Activated CD4-positive, alpha-beta T cell treated with anti-CD3 and anti-CD28 coated beads, Interleukin-2, amount 10 ng/mL, durations not matched to agents 24 days and 14 days (primary cell): Measurements from ENCODE around the gene C1QTNF1. TPM values are rescaled to one million over a fixed set of nuclear protein-coding genes. Genes with fewer than 3 reads are reported as not detected.

Experiments
- DNase-seq: peaks from one replicate; pipeline ENCODE4 v3.0.0; 2022
- H3K27ac Mint-ChIP-seq: one replicate; pipeline ENCODE4 v1.8.0; 2022; ENCODE audit warnings: mild to moderate bottlenecking, mixed read lengths
- H3K27me3 Mint-ChIP-seq: one replicate; pipeline ENCODE4 v1.8.0; 2022; ENCODE audit warnings: mixed read lengths
- H3K36me3 Mint-ChIP-seq: one replicate; pipeline ENCODE4 v1.8.0; 2022; ENCODE audit warnings: low read depth, mild to moderate bottlenecking, mixed read lengths
- H3K4me1 Mint-ChIP-seq: one replicate; pipeline ENCODE4 v1.8.0; 2021; ENCODE audit warnings: mixed read lengths
- H3K4me3 Mint-ChIP-seq: one replicate; pipeline ENCODE4 v1.8.0; 2022; ENCODE audit warnings: mild to moderate bottlenecking, moderate library complexity, mixed read lengths
- H3K9me3 Mint-ChIP-seq: one replicate; pipeline ENCODE4 v1.8.0; 2021; ENCODE audit warnings: mixed read lengths
- intact Hi-C: fragments of 100-400 bp; cut with micrococcal nuclease; formaldehyde crosslinking; loops from one replicate; pipeline ENCODE4 v1.15.1; 2023
- total RNA-seq: library from RNA; stranded (reverse); gene quantifications from 2 replicates; pipeline ENCODE4 v1.2.3, GENCODE V29; 2022

The C1QTNF1 gene
- total RNA-seq, 1 donor from 2014 or later = not detected

DNA sequence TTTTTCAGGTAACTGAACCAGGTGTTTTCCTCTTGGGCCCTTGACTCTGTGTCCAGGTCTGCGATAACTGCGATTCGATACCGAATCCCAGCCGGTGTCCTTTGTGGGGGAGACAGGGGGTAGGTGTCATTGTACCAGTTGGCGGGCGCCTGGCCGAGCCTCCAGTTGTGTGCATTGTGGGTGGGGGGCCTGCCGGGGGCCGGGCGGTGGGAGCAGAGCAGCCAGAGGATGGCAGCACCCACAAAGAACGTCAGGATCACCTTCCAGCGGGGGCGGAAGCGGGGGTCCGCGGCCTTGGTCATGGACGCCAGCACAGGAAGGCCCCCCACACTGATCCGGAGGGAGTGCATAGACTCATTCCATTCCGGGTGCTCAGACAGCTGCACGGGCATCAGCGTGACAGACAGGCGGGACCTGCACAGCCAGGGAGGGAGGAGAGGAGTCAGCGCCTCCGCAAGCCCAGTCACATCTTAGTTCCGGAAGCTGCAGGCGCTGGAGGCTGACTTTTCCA, 26.7 kb upstream of the C1QTNF1 start:
- Mint-ChIP-seq H3K27ac (no peak overlapping the region), H3K4me3 (no peak overlapping the region), H3K36me3 (peaks cover 50% of the 10 kb centered on the region), H3K9me3 (no peaks in the 10 kb centered on the region), H3K4me1 (peaks cover 9% of the 10 kb centered on the region), H3K27me3 (no peaks in the 10 kb centered on the region)
- no peak for DNase-seq
- intact Hi-C loops = no loop called here

- Mint-ChIP-seq H3K4me1 (peaks cover 8% of the 10 kb centered on the region), H3K27ac (no peak overlapping the region), H3K4me3 (no peak overlapping the region), H3K9me3 (no peaks in the 10 kb centered on the region), H3K36me3 (peaks cover 52% of the 10 kb centered on the region), H3K27me3 (no peaks in the 10 kb centered on the region)
- DNase-seq = no peak
- intact Hi-C loops = no loop called here
Observed at GRCh38 chr17:78997881-78998280, 26.1 kb upstream of the C1QTNF1 start.

DNA sequence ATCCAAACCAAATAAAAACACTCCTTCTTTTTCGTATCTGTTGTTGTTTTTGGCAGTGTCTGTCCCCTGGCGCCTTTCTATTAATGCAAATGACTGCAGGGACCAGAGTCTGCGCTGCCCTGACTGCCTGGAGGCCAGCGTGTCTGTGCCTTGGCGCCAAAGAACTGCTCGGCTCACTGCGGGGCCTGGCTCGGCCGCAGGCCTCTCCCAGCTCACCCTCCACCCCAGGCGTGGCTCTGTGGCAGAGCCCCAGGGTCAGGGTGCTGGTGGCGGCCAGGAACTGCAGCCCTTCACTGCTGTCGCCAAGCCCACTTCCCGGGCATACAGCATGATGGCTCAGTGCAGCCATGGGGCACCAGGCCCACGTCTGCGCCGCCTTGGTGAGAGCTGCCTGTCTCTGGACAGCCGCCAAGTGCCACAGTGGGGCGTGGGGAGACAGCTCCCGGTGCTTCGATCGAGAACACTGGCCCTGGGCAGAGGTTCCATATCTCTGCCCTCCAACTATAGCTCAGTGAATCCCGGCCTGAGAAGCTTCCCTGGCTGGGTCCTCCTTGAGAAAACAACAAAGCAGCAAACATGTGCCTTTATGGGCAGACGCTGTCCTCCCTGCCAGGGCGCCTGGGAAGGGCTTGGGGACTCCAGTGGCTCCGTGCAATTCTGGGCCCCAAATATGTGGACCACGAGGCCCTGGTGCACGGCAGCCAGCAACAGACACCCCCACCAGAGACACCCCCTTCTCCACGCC, 25.5 kb upstream of the C1QTNF1 start:
- DNase-seq = no peak
- intact Hi-C loops = no loop called here
- no peak overlapping the region for H3K27ac Mint-ChIP-seq
- H3K4me1 Mint-ChIP-seq = peaks cover 3% of the 10 kb centered on the region
- no peaks in the 10 kb centered on the region for H3K9me3 Mint-ChIP-seq
- H3K27me3 Mint-ChIP-seq = no peaks in the 10 kb centered on the region
- H3K36me3 Mint-ChIP-seq = peaks cover 49% of the 10 kb centered on the region
- H3K4me3 Mint-ChIP-seq = no peak overlapping the region

GRCh38 chr17:78999056-78999768, 24.8 kb upstream of the C1QTNF1 start:
- Mint-ChIP-seq H3K27ac (no peak overlapping the region), H3K4me3 (no peak overlapping the region), H3K4me1 (peaks cover 4% of the 10 kb centered on the region), H3K27me3 (no peaks in the 10 kb centered on the region), H3K36me3 (peaks cover 50% of the 10 kb centered on the region), H3K9me3 (no peaks in the 10 kb centered on the region)
- intact Hi-C loops = no loop called here
- no peak for DNase-seq

DNA sequence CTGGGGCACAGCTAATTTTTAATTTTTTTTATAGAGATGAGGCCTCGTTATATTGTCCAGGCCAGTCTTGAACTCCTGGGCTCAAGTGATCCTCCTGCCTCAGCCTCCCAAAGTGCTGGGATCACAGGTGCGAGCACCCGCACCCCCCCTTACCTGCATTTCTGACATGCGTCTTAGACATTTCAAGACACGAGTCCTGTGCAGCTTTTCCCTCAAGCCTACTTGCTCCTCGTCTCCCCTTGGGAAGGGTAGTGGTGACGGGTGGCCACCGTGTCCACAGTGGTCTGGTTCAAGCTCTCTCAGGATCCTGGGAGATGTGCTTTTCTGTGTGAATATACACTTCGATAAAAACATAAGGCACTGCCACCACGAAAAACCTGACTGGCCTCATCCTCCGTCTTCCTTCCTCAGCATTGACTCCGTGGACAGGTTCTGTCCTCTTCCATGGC, 24.0 kb upstream of the C1QTNF1 start:
- H3K27ac Mint-ChIP-seq = no peak overlapping the region
- peaks cover 47% of the 10 kb centered on the region for H3K36me3 Mint-ChIP-seq
- DNase-seq = no peak
- H3K4me3 Mint-ChIP-seq = no peak overlapping the region
- peaks cover 4% of the 10 kb centered on the region for H3K4me1 Mint-ChIP-seq
- no peaks in the 10 kb centered on the region for H3K27me3 Mint-ChIP-seq
- intact Hi-C loops = no loop called here
- H3K9me3 Mint-ChIP-seq = no peaks in the 10 kb centered on the region

DNA sequence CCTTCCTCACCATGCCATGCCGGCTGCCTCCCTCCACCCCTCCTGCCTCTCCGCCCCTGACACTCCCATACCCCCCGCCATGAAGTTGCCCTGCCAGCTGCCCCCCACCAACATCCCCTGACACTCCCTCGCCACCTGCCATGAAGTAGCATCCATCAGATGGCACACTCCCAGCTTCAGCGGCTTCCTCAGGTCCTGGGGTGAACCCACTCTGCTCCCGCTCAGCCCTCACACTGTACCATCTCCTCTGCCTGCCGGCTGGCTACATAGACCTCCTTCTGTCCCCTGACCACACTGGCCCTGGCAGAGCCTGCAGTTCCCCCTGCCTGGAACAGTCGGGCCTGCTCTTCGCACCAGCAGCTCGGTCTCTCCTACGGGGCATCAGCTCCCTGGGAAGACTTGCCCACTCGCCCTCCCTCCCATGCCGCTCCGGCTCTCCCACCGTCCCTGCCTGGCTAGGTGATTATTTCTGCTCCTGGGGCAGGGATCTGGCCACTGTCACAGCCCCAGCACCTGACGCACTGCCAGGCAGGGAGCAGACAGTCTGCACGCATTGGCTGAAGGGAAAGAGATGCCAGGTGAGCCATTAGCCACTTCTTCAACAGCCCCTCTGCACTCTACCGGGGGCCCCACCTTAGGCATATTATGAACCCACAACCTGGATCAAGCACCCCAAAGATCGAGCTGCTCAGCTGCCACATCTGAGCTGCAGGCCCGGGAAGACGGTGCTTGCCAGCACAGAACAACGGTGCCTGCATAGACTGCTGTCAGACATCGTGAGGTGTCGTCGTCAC, 23.4 kb upstream of the C1QTNF1 start:
- intact Hi-C loops = no loop called here
- H3K4me1 Mint-ChIP-seq = peaks cover 9% of the 10 kb centered on the region
- no peaks in the 10 kb centered on the region for H3K27me3 Mint-ChIP-seq
- no peak overlapping the region for H3K27ac Mint-ChIP-seq
- no peak overlapping the region for H3K4me3 Mint-ChIP-seq
- DNase-seq = no peak
- H3K36me3 Mint-ChIP-seq = peaks cover 43% of the 10 kb centered on the region
- no peaks in the 10 kb centered on the region for H3K9me3 Mint-ChIP-seq

DNA sequence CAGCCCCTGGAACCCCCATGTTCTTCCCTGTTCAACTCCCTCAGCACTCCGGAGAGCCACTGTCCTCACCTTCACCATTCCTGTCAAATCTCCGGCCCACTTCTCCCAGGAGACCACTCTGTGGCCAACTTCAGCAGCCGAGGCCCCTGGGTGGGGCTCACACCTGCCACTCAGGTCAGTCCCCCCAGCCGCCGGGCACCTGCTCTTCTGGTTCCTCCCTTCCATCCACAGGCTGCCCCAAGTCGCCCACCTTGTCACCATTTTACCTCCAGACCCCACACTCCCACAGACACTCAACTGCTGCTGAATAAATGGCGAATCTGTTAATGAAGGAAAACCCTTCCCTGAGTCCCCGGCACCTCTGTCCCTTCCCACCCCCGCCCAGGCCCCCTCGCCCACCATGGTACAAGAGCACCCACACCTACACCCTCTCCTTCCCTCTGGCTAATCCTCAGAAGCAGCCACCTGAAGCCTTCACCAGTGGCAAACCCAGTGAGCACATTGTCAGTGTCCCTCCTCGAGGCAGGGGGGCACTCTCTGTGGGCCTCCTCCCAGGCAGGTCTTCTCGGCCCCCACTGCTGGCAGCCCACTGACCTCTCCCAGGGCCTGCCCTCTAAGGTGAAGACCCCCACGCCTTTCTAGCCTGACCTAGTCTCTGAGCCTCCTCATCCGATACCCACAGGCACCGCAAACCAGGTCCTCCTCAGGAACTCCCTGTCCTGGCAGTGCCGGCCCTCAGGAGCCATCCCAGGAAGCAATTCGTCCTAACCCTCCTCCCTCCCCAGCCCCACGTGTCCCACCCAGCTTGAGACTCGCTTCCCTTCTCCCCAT, 22.6 kb upstream of the C1QTNF1 start:
- Mint-ChIP-seq H3K9me3 (no peaks in the 10 kb centered on the region), H3K4me3 (no peak overlapping the region), H3K27ac (no peak overlapping the region), H3K27me3 (no peaks in the 10 kb centered on the region), H3K36me3 (peaks cover 39% of the 10 kb centered on the region), H3K4me1 (peaks cover 17% of the 10 kb centered on the region)
- intact Hi-C loops = no loop called here
- DNase-seq = no peak

GRCh38 chr17:79002291-79002690, 21.7 kb upstream of the C1QTNF1 start:
- no peaks in the 10 kb centered on the region for H3K27me3 Mint-ChIP-seq
- no peak overlapping the region for H3K27ac Mint-ChIP-seq
- no peak for DNase-seq
- intact Hi-C loops = no loop called here
- H3K9me3 Mint-ChIP-seq = no peaks in the 10 kb centered on the region
- H3K4me1 Mint-ChIP-seq = peaks cover 23% of the 10 kb centered on the region
- H3K36me3 Mint-ChIP-seq = peaks cover 36% of the 10 kb centered on the region
- no peak overlapping the region for H3K4me3 Mint-ChIP-seq

- intact Hi-C loops = no loop called here
- no peak for DNase-seq
- peaks cover 30% of the 10 kb centered on the region for H3K4me1 Mint-ChIP-seq
- peaks cover 32% of the 10 kb centered on the region for H3K36me3 Mint-ChIP-seq
- H3K27me3 Mint-ChIP-seq = no peaks in the 10 kb centered on the region
- no peak overlapping the region for H3K27ac Mint-ChIP-seq
- no peak overlapping the region for H3K4me3 Mint-ChIP-seq
- H3K9me3 Mint-ChIP-seq = no peaks in the 10 kb centered on the region
Observed at GRCh38 chr17:79002796-79003593, 21.0 kb upstream of the C1QTNF1 start.

GRCh38 chr17:79003661-79004411, 20.1 kb upstream of the C1QTNF1 start:
- no peak for DNase-seq
- Mint-ChIP-seq H3K36me3 (peaks cover 35% of the 10 kb centered on the region), H3K4me1 (peaks cover 39% of the 10 kb centered on the region), H3K4me3 (no peak overlapping the region), H3K27me3 (no peaks in the 10 kb centered on the region), H3K9me3 (no peaks in the 10 kb centered on the region), H3K27ac (no peak overlapping the region)
- intact Hi-C loops = no loop called here

- peak overlapping the region; percentile 11 for H3K4me3 Mint-ChIP-seq
- H3K27ac Mint-ChIP-seq = peak overlapping the region; percentile 45
- peaks cover 49% of the 10 kb centered on the region for H3K4me1 Mint-ChIP-seq
- no peak for DNase-seq
- no peaks in the 10 kb centered on the region for H3K9me3 Mint-ChIP-seq
- H3K36me3 Mint-ChIP-seq = peaks cover 29% of the 10 kb centered on the region
- peaks cover 3% of the 10 kb centered on the region for H3K27me3 Mint-ChIP-seq
- intact Hi-C loops = loop anchor here (5.0 kb wide), 1 partner anchor 67 kb away; the partner anchor contains the start of gene ENGASE
Observed at GRCh38 chr17:79005063-79005861, 18.7 kb upstream of the C1QTNF1 start.
